Gastroesophageal sphincter (tissue), 3 donors: Measurements from ENCODE around the gene MCMBP.

Source experiments
- CTCF ChIP-seq, 4 experiments: fragments of 200-600 bp in 2 of 4; fragments of 450-650 bp in 2 of 4; sonication (generic) in 1 of 4; IDR thresholded peaks; one replicate each; pipeline ENCODE4 v1.5.1; 2017 to 2019; ENCODE audit warnings: antibody characterized with exemption in 4 of 4, mild to moderate bottlenecking in 2 of 4, moderate library complexity in 2 of 4
- POLR2A ChIP-seq, 2 donors: fragments of 450-650 bp; IDR thresholded peaks; one replicate each; pipeline ENCODE4 v1.6.1; 2017; ENCODE audit warnings: antibody characterized with exemption in 2 of 2, mild to moderate bottlenecking in 2 of 2, moderate library complexity in 1 of 2
- POLR2AphosphoS5 ChIP-seq: sonication (generic); formaldehyde crosslinking; IDR thresholded peaks from one replicate; pipeline ENCODE4 v1.6.1; 2017; ENCODE audit warnings: antibody characterized with exemption

DNA sequence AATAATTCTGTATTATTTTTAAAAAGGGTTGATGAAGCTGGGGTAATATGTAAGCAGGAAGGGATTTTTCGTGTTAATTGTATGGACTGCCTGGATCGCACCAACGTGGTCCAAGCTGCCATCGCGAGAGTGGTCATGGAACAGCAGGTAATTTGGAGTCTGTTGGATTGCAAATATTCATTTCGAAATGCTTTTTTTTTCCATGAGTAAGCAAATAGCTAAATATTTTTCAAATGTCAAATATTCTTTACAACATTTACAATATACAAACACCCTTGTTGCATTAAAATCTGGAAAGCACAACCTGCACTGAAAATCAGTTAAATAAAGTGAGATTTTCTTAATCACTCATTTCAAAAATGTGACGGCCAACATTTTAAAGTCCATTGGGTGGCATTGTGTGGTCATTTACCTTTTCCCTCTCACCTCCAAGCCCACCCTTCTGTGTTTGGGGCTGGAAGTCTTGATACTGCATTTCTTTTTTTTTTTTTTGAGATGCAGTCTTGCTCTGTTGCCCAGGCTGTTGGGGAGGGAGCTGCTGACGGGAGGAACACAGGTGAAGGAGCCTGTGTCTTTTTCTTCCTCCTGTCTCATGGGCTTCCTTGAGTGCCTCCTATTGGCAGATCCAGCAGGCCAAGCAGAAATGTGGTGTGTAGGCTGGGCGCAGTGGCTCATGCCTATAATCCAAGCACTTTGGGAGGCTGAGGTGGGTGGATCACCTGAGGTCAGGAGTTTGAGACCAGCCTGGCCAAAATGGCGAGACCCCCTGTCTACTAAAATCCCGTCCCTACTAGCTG lies 66.1 kb downstream of the MCMBP start:
- TF ChIP-seq POLR2AphosphoS5: no peak
- no peak for TF ChIP-seq CTCF (IDR thresholded peaks at IDR 0.05)
- no peak for TF ChIP-seq POLR2A (IDR thresholded peaks at IDR 0.05)
